ENCODE results near the gene AHCYL2.
"Not testable (repeated sequence)": the region's sequence is repeated elsewhere in the genome, so short reads cannot be mapped to it uniquely, and the experiment has no call there.

AHCYL2 gene

GRCh38 chr7:129351320-129351719, 126.5 kb downstream of the AHCYL2 start:
- no peak for DNase-seq (ENCODE audit: low read depth in 2 of 2)

GRCh38 chr7:129353104-129353503, 128.3 kb downstream of the AHCYL2 start:
- DNase-seq (ENCODE audit: low read depth in 2 of 2) = not testable (repeated sequence)

GRCh38 chr7:129354428-129355157, 129.8 kb downstream of the AHCYL2 start:
- no peak for DNase-seq (ENCODE audit: low read depth in 2 of 2)

GRCh38 chr7:129356176-129356575, 131.3 kb downstream of the AHCYL2 start:
- DNase-seq (ENCODE audit: low read depth in 2 of 2) = no peak

- DNase-seq (ENCODE audit: low read depth in 2 of 2) = no peak
These were observed 134.3 kb downstream of the AHCYL2 start for GRCh38 chr7:129359176-129359575.

GRCh38 chr7:129359638-129360037, 134.8 kb downstream of the AHCYL2 start:
- DNase-seq (ENCODE audit: low read depth in 2 of 2) = no peak

GRCh38 chr7:129361771-129362170, 136.9 kb downstream of the AHCYL2 start:
- no peak for DNase-seq (ENCODE audit: low read depth in 2 of 2)

- no peak for DNase-seq (ENCODE audit: low read depth in 2 of 2)
These were observed 137.7 kb downstream of the AHCYL2 start for GRCh38 chr7:129362496-129362895.

- no peak for DNase-seq (ENCODE audit: low read depth in 2 of 2)
These were observed 142.5 kb downstream of the AHCYL2 start for GRCh38 chr7:129367349-129367699.

GRCh38 chr7:129367700-129368388, 143.0 kb downstream of the AHCYL2 start:
- peak; percentile 68 to 74 for DNase-seq (ENCODE audit: low read depth in 2 of 2)

- DNase-seq (ENCODE audit: low read depth in 2 of 2) = no peak
These were observed 143.7 kb downstream of the AHCYL2 start for GRCh38 chr7:129368389-129368986.

- not testable (repeated sequence) for DNase-seq (ENCODE audit: low read depth in 2 of 2)
These were observed 144.6 kb downstream of the AHCYL2 start for GRCh38 chr7:129369447-129369846.

GRCh38 chr7:129370812-129371211, 146.0 kb downstream of the AHCYL2 start:
- DNase-seq (ENCODE audit: low read depth in 2 of 2) = no peak

- DNase-seq (ENCODE audit: low read depth in 2 of 2) = no peak
These were observed 146.7 kb downstream of the AHCYL2 start for GRCh38 chr7:129371487-129371886.

GRCh38 chr7:129373651-129374428, 149.0 kb downstream of the AHCYL2 start:
- DNase-seq (ENCODE audit: low read depth in 2 of 2) = no peak

GRCh38 chr7:129375141-129375938, 150.5 kb downstream of the AHCYL2 start:
- no peak for DNase-seq (ENCODE audit: low read depth in 2 of 2)

GRCh38 chr7:129376076-129376777, 151.4 kb downstream of the AHCYL2 start:
- DNase-seq (ENCODE audit: low read depth in 2 of 2) = peak; percentile 38 to 40

GRCh38 chr7:129376778-129377700, 152.2 kb downstream of the AHCYL2 start:
- no peak for DNase-seq (ENCODE audit: low read depth in 2 of 2)

GRCh38 chr7:129381710-129382484, 157.1 kb downstream of the AHCYL2 start:
- DNase-seq (ENCODE audit: low read depth in 2 of 2) = no peak

Measured in activated CD4-positive, alpha-beta T cell treated with anti-CD3 and anti-CD28 coated beads for 24 hours (primary cell).